ENCODE data around the gene EEF1A2.

The EEF1A2 gene
- total RNA-seq = 0.49 to 6.0 (median 1.3) reads per million in 4 experiments

DNA sequence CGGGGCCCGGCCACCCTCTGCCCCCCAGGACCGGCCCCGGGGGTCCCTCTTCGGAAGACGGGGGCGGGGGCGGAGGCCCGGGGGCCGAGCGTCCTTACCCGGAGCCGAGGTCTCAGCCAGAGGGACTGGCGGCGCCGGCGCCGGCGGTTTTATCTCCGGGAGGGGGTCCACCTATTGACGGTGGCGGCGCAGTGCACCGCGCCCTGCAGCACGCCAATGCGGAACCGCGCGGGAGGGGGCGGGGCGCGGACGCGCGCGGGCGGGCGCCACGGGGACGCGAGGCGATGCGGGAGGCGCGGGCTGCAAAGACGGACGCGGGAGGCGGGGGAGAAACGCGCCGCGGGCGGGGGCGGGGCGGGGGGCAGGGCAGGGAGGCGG lies at the start of gene EEF1A2:
EEF1A2 (minus strand) TSS at position 124 of the 378 bp plus-strand sequence. CDS start 1,320 bp downstream, outside the sequence.
- DNase-seq = peak; percentile 47

DNA sequence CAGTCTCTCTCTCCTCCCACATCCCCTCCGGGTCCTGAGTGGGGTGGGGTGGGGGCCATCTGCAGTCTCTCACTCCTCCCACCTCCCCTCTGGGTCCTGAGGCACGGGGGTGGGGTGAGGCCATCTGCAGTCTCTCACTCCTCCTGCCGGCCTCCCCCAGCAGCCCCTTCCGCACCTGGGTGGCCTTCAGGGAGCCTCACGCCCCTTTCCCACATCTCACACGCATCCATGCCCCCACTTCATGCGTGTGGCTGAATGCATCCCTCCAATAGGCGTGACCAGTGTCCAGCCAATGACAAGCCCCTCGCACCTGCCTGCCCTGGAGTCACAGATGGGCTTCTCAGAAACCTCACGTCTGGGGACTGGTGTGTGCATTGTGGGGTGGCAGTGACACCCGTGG lies 49.7 kb upstream of the EEF1A2 start:
- DNase-seq = no peak

DNA sequence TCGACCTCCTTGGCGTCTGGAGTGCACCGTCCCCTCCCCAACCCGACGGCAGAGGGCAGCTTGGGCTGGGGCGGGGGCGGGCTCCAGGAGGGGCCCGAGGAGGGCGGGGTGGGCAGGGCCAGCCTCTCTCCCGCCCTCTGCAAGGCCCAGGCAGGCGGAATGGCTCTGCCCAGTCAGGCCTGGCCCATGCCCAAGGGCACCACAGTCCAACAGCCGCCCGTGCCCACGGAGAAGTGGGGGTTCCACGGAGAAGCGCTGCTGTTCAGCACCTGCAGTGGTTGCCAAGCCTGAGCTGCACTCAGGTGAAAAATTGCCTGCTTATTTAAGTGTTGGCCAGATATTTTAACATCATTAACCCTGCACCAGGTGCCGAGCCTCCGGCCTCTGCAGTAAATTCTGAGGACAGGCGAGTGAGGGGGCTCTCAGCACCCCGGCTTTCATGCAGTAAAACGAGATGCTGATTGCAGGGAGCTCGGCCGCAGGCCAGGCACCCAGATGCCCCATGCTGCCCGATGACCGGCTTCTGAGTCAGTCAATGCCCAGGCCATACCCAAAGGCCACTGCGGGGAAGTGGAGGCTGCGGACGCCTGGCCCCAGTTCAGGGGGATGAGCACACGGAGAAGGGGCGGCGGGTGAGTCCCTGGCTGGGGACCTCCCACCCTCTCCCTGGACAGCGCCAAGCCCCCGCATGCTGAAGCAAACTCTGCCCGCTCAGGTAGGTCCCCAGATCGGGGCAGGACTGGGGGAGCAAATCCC lies 49.0 kb upstream of the EEF1A2 start, which contains the start of gene SRMS:
SRMS (minus strand) TSS at position 25 of the 756 bp plus-strand sequence. CDS start 286 bp downstream, outside the sequence.
- DNase-seq = no peak

DNA sequence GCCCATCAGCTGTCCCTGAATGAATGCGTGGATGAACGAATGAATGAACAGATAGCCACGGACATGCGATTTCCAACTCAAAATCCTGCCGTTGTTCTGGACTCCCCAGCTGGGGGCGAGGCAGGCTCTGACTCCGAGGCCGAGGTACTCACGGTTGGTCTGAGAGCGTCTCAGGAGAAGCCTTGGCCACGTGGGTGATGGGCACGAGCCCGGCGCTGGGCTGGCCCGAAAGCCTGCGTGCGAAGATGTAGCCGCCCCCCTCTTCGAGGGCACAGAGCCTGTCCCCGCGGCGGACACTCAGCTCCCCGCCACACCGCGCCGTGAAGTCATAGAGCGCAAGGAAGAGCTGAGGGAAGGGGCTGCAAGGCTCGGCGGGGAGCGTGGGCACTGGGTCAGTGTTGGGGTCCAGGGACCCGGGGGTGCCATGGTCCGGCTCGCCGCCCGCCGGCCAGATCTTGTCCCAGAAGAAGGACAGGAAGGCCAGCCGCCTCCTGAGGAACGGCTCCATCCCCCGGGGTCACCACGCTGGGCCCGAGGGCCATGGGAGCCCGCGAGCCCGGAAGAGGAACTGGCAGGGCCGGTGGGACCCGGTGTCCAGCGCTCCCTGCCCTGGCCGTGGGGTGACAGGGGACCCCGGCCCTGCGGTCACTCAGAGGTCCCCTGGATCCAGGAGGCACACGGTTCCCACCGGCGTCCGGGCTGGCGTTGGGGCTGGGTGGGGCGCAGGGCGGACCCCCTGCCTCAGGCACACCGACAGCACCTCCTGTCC lies 48.3 kb upstream of the EEF1A2 start:
- no peak for DNase-seq

DNA sequence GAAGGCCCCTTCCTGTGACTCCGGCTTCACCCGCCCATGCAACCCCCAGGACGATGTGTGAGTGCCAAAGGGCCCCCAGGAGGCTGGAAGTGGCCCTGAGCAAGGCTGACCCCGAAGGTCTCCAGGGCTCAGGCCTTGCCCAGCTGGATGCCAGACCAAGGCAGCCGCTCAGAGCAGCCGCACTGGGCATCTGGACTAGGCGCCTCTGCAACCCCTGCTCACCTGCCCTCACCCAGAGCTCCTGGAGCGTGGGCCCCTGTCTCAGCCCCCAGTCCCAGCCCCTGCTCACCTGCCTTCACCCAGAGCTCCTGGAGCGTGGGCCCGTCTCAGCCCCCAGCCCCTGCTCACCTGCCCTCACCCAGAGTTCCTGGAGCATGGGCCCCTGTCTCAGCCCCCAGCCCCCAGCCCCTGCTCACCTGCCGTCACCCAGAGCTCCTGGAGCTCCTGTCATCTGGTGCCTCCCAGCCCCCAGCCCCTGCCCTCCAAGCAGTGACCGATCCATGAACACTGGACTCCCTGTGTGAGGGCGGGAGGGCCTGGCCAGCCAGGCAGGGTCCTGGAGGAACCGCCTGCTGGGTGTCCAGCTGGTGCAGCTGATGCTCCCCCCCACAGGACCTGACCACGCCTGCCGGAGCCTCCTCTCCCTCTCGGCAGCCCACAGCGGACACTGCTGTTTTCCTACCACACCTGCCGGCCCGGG lies 47.5 kb upstream of the EEF1A2 start:
- DNase-seq = no peak

DNA sequence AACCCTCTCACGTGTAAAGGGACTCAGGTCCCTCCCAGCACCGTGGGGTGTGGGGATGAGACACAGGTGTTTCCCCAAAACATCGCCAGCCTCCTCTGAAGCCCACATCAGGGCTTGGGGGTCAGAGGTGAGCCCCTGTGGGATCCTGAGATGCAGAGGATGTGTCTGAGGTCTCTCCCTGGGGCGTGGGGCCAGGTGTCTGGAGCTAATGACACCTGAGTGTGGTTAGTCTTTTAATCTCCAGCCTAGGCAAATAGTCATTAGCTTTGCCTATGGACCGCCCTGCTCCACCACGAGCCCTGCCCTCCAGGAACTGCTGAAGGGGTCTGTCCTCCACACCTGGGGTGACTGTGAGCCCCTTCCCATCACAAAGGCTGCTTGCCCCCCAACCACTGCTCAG lies 46.9 kb upstream of the EEF1A2 start:
- no peak for DNase-seq

DNA sequence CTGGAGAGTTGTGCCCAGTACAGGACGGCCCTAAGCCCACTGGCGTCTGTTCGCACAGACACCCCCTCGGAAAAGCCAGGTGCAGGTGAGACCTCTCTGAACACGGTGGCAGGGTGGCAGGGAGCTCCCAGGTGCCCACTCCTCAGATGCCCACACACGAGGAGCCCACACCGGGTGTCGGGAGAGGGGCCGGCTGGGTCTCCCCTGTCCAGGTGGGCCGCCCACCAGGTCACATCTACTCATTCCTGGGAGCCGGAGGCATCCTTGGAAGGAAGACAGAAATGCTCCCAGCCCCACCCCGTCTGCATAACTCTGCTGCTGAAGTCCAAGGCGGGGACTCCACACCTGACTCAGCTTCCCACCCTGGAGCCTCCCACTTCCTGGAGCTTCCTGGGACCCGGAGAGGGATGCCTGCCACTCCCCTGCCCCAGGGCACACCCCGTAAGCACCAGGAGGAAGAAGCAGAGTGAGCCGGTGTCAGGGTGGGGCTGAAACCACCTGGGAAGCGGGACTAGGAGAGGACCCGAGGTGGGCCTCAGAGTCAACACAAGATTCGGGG lies 46.2 kb upstream of the EEF1A2 start:
- no peak for DNase-seq

DNA sequence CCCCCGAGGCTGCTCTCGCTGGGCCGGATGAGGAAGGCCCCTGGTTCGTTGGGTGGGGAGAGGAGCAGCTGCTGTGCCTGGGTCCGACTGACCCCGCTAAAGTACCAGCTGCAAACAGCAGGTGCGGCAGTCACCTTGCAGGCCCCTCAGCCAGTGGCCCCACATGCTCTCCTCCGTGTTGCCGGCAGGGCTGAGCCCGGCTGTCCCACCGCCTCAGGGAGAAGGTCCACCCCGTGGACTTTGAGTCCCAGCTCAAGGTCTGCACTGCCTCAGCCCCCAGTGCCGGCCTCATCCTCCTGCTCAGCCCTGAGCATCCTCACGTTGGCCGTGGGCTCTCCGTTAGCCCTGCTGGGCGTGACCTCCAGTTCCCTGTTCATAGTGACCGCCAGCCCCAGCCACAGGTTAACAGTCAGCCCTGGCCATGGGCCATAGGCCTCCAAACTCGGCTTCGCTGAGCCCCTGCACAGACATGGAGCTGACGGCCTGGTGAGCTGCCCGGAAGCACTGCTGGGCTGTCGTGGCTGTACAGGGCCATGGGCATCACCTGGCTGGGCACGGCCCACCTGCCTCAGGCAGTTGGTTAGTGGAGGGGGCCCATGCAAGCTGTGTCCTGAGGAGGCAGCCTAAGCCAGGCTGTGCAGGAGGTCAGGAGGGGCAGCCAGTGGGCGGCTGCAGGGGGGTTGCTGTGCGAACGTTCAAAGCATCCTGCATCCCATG lies 45.5 kb upstream of the EEF1A2 start:
- no peak for DNase-seq

DNA sequence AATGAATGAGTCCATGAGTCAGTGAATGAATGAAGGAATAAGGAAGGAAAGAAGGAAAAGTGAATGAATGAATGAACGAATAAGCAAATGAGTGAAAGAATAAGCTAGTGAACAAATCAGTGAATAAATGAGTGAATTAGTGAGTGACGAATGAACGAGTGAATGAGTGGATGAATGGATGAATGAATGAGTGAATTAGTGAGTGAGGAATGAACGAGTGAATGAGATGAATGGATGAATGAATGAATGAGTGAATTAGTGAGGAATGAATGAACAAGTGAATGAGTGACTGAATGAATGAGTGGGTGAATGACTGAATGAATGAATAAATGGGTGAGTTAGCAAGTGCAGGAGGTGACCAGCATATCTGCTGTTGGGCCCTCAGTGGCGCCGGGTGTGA lies 44.9 kb upstream of the EEF1A2 start:
- DNase-seq = no peak

DNA sequence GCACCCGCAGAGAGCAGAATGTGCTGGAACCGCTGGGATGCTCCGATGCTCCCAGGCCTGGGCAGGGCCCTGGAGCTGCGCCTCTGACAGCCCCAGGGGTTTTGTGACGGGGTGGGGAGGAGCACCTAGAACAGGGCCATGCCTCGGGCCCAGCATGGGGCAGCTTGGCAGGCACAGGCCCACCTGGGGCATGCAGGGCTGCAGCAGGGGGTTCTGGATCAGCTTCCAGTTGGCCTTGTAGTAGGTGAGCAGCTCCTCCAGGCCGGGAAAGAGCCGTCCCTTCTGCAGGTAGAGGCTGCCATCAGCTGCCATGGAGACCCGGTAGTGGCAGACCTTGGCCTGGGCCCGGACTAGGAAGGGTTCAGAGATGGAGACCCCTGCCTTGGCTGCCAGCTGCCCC lies 44.2 kb upstream of the EEF1A2 start:
- DNase-seq = no peak

DNA sequence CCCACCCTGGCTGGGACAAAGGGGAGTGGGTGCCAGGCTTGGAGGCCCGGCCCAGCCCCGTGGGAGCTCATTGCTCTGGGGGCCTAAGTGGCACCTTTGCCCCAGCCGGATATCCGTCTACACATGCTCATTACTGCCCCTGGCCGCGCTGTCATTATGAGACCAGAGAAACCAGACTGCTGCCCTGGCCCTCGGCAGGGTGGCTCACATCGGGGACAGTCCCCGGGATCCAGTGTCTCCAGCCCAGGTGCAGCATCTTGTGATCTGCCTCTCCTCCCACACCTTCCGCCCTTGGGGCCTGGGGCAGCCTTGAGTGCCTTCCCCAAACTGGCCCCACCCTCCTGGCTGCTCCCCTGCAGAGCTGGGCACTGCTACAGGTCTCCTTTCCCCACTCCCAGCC lies 43.8 kb upstream of the EEF1A2 start:
- no peak for DNase-seq

DNA sequence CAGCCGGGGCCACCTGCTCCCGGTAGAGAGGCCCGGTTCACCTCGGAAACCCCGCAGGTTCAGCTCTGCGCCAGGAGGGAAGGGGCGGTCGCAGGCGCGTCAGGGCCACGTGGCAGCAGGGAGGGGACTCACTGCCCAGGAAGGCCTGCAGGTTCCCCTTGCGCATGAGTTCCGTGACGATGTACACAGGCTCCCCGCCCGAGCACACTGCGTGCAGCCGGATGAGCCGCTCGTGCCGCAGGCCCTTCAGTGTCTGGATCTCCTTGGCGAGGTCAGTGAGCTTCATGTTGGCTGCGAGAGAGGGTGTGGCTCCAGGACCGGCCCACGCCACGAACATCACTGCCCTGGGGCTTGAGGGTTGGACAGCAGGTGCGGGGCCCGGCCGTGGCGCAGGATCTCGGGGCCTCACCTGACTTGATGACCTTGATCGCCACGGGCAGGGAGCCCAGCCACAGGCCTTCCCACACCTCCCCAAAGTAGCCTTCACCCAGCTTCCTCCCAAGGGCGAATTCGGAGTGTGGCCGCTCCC lies 43.2 kb upstream of the EEF1A2 start:
- no peak for DNase-seq

DNA sequence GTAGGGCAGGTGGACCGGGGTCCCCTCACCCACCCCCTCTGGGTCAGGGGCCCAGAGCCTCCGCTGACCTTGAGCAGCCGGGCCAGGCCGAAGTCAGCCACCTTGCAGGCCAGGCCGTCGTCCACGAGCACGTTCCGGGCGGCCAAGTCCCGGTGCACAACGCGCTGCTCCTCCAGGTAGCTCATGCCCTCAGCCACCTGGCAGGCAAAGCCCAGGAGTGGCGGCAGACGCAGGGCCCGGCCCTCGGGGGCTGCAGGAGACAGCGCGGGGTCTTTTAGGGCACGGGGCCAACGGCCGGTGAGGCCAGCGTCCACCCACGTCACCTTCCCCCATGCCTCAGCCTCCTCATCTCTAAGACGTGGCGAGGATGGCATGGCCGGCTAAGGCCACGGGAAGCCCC lies 42.5 kb upstream of the EEF1A2 start:
- DNase-seq = no peak

DNA sequence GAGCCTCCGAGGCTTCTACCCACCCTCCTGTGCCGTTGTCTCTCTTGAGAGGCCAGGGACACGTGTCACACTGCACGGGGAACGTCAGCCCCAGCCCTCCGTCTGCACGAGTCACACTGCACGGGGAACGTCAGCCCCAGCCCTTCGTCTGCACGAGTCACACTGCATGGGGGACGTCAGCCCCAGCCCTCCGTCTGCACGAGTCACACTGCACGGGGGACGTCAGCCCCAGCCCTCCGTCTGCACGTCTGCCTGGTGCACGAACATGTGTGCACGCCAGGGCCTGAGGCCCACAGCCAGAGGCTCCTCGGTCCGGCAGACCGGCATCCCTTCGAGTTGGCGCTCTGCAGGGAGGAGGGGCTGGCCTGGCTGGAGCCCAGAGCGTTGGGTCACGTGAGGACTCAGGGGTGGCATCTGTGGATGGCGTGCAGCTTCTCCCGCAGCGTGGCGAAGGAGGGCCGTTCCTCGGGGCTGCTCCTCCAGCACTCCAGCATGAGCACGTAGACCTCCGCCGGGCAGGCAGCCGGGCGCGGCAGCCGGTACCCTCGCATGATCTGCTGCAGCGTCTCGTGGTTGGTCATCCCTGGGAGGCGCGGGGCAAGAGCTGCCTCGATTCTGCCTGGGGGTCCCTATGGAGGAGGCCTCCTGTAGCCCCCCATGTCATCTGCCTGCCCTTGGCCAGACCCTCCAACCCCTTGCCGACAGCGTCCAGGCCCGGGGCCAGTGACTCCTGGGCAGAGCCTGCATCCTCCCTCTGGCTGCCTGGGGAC lies 41.7 kb upstream of the EEF1A2 start:
- DNase-seq = no peak

DNA sequence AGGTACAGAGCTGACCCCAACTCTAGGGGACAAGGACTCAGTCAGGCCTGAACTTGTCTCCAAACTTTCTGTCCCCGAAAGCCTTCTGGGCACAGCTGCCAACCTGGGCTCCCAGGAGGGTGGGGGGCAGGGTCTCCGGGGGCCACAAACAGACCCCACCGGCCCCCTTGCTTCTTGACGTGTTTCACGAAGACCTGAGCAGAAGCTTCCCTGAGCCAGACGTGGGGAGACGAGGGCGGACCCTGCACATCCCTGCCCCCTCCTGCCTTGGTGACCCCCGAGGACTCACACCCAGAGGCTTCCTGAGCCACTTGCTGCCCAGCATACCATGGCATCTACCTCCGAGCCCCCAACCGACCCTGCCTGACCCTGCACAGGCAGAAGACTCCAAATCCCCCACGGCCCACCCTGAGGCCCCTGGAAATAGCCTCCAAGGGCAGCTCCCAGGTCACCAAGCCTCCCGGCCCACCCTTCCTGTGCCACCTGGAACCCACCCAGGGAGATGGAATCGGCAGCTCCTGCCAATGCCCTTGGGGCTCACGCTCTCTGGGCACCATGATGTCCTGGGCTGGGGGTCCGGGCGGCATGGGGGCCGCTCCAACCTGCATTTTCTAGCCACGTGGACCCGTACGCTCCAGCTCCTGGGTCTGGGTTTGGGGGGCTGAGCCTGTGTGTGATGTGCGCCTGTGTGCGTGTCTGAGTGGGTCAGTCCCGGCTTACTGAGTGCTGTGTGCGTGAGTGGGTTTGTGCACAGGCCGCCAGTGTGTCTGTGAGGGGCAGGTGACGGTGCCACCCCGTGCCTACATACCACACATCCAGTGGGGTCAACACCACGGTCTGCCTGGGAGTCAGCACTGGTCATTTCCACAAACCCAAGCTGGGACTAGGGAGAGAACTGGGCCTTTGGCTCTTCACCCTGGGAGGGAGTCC lies 40.8 kb upstream of the EEF1A2 start:
- no peak for DNase-seq

DNA sequence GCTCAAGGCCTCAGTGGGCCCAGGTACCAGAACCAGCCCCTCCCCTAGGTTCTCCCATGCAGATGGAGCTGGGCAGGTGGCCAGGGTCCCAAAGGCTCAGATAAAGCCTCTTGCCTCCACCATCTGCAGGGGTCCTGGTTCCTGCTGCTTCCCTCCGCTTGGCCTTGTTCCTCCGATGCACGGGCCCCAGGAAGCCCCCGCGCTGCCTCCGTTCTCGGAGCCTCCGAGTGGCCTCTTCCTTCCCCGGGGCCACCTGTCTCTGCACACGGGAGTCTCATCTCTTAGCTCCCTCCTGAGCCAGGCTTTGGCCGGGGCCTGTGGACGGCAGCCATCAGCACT lies 40.2 kb upstream of the EEF1A2 start:
- no peak for DNase-seq

DNA sequence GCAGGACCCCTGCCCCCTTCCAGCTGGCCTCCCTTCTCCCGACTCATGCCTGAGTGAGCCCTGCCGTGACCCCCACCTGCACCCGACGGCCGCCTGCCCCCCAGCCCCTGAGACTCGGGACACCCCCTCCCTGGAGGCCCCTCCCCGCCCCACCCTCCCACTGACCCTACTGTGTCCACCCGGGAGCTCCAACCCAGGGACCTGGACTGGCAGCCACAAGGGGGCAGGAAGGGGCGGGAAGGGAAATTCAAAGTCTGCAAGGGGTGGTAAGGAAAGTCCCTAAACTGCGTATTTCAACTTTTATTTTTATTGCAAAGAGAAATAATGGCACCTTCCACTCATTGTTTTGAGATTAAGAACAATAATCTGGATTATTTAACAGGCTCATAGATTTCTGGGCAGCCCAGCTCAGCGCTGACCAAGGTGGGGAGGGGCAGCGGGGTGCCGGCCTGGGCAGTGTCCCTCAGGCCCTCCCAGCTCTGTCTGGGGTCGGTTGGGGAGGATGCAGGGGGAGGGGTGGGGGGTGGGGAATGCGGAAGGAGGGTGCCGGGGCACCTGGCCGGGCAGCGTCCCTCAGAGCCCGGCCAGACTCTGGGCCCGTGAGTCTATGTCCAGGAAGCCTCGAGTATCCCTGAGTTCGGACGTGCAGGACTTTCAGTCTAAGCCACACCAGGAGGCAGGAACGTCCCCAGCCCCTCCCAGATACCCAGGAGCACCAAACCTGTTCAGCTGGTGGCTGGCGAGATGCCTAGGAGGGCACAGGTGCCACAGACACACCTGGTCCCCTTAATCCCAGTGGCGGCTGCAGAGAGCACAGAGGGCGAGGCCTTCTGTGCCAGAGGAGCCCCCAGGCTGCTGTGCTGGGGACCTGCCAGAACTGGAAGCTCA lies 39.6 kb upstream of the EEF1A2 start:
- peak; percentile 44 for DNase-seq

DNA sequence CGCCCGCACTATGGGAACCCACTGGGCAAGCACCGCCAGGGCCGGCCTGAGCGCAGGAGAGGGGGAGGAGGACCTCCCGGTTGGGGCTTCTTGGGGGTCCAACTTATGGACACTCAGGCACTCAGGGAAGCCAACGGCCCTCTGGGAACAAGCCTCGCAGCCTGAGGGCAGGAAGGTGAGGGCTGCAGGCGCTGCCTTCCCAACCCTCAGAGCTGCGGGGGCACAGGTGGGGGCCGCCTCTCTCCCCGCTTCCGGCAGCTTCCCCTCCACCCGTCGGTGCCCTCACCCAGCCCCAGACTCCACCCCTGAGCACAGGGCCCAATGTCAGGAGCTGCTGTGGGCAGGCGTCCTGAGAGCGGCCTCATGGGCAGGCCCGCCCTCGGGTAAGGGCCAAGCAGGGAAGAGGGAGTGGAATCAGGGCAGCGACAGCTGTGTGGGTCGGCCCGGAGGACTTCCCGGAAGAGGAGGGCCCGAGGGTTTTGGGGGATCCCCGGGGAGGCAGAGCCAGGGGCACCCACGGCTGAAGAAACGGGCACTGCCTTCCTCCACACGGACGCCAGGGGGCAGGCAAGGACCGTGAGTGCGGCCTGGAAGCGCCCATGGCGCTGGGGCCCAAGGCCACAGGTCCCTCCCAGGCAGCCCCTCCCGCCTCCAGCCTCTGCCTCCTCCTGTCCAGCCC lies 38.8 kb upstream of the EEF1A2 start:
- DNase-seq = peak; percentile 88

All from effector CD8-positive, alpha-beta T cell (primary cell).